PFSK-1 (cell line): ENCODE results near the gene ZNF140. TPM values are rescaled to one million over a fixed set of nuclear protein-coding genes. Genes with fewer than 3 reads are reported as not detected.

Source experiments
- FOXP2 ChIP-seq: optimal IDR thresholded peaks from 2 replicates; pipeline ENCODE3; 2011; ENCODE audit warnings: borderline replicate concordance, control low read depth, inconsistent platforms; ENCODE audit not compliant: insufficient read depth; ENCODE audit errors: extremely low read length, extremely low read depth
- POLR2AphosphoS5 ChIP-seq: IDR thresholded peaks from 2 replicates; pipeline ENCODE4 v1.6.1; 2012; ENCODE audit warnings: low read depth, mild to moderate bottlenecking, control low read depth, low read length, moderate library complexity
- SIN3A ChIP-seq: IDR thresholded peaks from 2 replicates; pipeline ENCODE4 v1.6.1; 2012; ENCODE audit warnings: mild to moderate bottlenecking, low read length, moderate library complexity, borderline replicate concordance; ENCODE audit not compliant: insufficient read depth
- TAF1 ChIP-seq: IDR thresholded peaks from 2 replicates; pipeline ENCODE4 v1.6.1; 2012; ENCODE audit warnings: low read length, control low read depth, borderline replicate concordance; ENCODE audit not compliant: insufficient read depth
- polyA plus RNA-seq: library from polyadenylated mRNA; unstranded; fragments of >200 nt; gene quantifications from one replicate; pipeline ENCODE4 v1.2.1, GENCODE V29; 2012; ENCODE audit warnings: low read depth, missing spikeins; ENCODE audit not compliant: insufficient read length
- TF ChIP-seq, protein P1 (sequence below), 2 experiments: IDR thresholded peaks; 2 replicates each; pipeline versions ENCODE4 v1.6.1 to v1.8.0; 2011 to 2012; ENCODE audit warnings: low read depth in 2 of 2, low read length in 2 of 2, control low read depth in 1 of 2, inconsistent platforms in 1 of 2, mild to moderate bottlenecking in 1 of 2, moderate library complexity in 1 of 2; ENCODE audit not compliant: insufficient read depth in 1 of 2

ZNF140 gene
- polyA plus RNA-seq: 5.3 TPM

DNA sequence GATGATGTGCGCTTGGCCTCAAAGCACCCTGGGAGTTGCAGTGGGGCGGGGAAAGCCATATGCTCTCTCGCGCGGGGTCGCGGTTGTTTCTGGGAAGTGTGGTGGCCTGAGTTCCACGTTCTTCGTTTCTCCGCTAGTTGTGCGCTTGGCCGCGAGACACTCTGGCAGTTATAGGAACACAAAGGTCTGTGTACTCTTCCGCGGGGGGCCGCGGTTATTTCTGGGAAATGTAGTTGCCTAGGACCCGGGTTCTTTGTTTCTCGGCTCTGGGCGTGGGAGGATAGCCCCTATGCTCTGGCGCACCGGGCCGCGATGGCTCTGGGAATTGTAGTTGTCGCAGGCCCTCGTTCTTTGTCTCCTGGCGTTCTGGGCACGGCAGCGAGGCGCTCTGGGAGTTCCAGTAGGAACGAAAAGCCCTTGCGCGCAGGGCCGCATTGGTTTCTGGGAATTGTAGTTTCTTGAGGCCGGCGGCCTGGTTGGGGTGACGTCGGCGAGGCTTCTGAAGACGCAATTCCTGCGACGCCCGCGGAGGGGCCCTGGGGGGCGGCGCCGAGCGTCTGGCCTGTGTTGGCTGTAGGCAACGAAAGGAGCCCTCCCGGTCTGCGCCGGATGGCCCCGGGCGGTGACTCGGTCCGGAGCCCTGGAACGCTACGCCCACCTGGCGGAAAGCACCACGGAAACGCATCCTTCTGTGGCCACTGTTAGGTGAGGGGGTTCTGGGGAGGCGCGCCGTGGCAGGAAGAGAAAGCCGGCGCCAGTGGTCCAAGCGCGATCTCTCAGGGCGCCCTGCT lies at the start of gene ZNF140:
Gene ZNF140 (plus strand): TSS at position 556 of the 791 bp plus-strand sequence. CDS start 398 bp downstream, outside the sequence.
- peak; percentile 9; the same call in 1 of the 2 replicates for TF ChIP-seq TAF1
- TF ChIP-seq, protein P1, sequence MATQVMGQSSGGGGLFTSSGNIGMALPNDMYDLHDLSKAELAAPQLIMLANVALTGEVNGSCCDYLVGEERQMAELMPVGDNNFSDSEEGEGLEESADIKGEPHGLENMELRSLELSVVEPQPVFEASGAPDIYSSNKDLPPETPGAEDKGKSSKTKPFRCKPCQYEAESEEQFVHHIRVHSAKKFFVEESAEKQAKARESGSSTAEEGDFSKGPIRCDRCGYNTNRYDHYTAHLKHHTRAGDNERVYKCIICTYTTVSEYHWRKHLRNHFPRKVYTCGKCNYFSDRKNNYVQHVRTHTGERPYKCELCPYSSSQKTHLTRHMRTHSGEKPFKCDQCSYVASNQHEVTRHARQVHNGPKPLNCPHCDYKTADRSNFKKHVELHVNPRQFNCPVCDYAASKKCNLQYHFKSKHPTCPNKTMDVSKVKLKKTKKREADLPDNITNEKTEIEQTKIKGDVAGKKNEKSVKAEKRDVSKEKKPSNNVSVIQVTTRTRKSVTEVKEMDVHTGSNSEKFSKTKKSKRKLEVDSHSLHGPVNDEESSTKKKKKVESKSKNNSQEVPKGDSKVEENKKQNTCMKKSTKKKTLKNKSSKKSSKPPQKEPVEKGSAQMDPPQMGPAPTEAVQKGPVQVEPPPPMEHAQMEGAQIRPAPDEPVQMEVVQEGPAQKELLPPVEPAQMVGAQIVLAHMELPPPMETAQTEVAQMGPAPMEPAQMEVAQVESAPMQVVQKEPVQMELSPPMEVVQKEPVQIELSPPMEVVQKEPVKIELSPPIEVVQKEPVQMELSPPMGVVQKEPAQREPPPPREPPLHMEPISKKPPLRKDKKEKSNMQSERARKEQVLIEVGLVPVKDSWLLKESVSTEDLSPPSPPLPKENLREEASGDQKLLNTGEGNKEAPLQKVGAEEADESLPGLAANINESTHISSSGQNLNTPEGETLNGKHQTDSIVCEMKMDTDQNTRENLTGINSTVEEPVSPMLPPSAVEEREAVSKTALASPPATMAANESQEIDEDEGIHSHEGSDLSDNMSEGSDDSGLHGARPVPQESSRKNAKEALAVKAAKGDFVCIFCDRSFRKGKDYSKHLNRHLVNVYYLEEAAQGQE (IDR thresholded peaks at IDR 0.05; ENCODE audit: insufficient read depth in 1 of 2, low read depth in 2 of 2, low read length in 2 of 2): no peak
- TF ChIP-seq POLR2AphosphoS5: peak; percentile 30; the same call in 1 of the 2 replicates
- TF ChIP-seq FOXP2: peak; percentile 40
- no peak; the same call in 1 of the 2 replicates for TF ChIP-seq SIN3A

GRCh38 chr12:133037207-133038005 lies 43.3 kb upstream of the ZNF140 start, which contains the start of gene ZNF84:
Gene ZNF84, plus strand, starts transcription at chr12:133037509. Its CDS starts 3,959 bp downstream, at chr12:133041468.
- TF ChIP-seq FOXP2 (peak; percentile 59), SIN3A (peak; percentile 73; the same call in 1 of the 2 replicates), POLR2AphosphoS5 (peak; percentile 71), TAF1 (no peak; the same call in 1 of the 2 replicates)
- TF ChIP-seq, protein P1 (IDR thresholded peaks at IDR 0.05; ENCODE audit: insufficient read depth in 1 of 2, low read depth in 2 of 2, low read length in 2 of 2): no peak

- TF ChIP-seq, protein P1 (IDR thresholded peaks at IDR 0.05; ENCODE audit: insufficient read depth in 1 of 2, low read depth in 2 of 2, low read length in 2 of 2): no peak
- no peak for TF ChIP-seq FOXP2
Measured at GRCh38 chr12:133038118-133038709, 42.5 kb upstream of the ZNF140 start.

- TF ChIP-seq FOXP2 (no peak), SIN3A (no peak), TAF1 (no peak), POLR2AphosphoS5 (no peak)
- TF ChIP-seq, protein P1 (IDR thresholded peaks at IDR 0.05; ENCODE audit: insufficient read depth in 1 of 2, low read depth in 2 of 2, low read length in 2 of 2): no peak
Measured at GRCh38 chr12:133046698-133047097, 34.0 kb upstream of the ZNF140 start.
